GM19324 (cell line): ENCODE results near the gene ARMH1.
A peak's percentile ranks its signal among the peaks of the same experiment; 100 is the strongest.
"Not testable (repeated sequence)": the region's sequence is repeated elsewhere in the genome, so short reads cannot be mapped to it uniquely, and the experiment has no call there.

Experiments used
- ATAC-seq: cut with Tn5 transposase; IDR thresholded peaks from one replicate; pipeline ENCODE4 v1.9.1; 2021; ENCODE audit warnings: mild to moderate bottlenecking, moderate library complexity; ENCODE audit not compliant: unreplicated experiment, low FRiP score

ARMH1 gene

DNA sequence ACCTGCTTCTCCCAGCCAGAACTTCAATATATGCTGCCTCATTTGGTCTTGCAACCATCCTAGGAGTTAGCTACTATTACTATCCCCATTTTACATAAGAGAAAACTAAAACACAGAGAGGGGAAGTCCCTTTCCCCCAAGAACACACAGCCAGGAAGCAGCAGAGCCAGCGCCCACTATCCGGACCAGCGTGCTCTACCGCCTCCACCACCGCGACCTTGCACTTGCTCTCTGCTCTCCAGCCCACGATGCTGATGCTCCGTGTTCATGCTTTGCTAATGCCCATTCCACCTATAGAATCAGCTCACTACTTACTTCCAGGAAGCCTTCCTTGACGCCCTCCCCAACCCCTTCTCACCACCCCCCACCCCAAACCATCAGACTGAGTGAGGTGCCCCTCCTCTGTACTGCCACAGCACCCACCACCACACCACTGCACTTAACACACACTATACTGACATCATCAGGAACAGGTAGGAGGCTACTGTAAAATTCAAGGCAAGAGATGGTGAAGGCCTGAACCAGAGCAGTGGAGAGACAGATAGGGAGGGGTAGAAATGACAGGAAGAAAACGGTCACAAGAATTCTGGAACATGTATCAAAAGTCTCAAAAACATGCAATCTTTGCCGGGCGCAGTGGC is 9.7 kb upstream of the ARMH1 start:
- ATAC-seq: no peak

DNA sequence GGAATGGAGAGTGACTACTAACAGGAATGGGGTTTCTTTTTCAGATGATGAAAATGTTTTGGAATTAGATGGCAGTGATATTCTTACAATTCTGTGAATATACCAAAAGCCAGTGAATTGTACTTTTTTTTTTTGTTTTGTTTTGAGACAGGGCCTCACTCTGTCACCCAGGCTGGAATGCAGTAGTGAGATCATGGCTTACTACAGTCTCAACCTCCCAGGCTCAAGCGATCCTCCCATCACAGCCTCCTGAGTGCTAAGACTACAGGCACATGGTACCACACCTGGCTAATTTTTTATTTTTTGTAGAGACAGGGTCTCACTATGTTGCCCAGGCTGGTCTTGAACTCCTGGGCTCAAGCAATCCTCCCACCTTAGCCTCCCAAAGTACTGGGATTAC is 7.8 kb upstream of the ARMH1 start:
- ATAC-seq: not testable (repeated sequence)

DNA sequence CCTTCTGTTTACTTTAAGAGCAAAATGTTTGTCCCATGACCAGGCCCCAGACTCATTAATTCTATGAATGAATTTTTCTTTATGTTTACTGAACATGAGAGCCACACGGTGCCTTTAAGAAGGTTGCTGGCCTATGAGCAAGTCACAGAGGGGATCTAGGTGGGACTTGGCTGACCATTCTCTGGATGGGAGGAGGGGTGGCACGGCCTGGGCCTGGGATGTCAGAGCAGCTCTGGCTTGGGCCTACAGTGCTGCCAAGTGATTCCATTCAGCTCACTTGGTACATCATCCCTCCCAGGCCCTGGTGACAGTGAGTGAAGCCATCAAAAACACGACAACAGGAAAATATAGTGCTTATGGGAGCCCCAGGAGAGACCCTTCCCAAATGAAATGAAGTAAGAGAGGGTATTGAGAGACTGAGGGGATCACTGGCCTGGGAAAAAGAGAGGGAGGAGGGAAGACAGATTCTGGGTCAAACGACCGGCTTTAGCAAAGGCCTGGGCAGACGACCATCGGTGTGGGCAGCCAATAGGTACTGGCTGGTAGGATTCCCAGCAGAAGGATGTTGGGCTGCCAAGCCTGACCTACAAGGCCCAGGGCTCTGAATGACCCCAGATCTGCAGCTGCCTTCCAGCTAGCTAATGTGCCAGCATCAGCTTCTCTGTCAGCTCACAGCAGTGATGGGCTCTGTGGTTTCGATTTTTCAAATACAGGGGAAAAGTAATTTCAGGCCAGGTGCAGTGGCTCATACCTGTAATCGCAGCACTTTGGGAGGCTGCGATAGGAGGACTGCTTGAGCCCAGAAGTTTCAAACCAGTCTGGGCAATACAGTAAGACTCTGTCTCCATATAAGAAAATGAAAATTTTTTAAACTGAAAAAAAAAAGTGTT is 3.5 kb upstream of the ARMH1 start:
- no peak for ATAC-seq

DNA sequence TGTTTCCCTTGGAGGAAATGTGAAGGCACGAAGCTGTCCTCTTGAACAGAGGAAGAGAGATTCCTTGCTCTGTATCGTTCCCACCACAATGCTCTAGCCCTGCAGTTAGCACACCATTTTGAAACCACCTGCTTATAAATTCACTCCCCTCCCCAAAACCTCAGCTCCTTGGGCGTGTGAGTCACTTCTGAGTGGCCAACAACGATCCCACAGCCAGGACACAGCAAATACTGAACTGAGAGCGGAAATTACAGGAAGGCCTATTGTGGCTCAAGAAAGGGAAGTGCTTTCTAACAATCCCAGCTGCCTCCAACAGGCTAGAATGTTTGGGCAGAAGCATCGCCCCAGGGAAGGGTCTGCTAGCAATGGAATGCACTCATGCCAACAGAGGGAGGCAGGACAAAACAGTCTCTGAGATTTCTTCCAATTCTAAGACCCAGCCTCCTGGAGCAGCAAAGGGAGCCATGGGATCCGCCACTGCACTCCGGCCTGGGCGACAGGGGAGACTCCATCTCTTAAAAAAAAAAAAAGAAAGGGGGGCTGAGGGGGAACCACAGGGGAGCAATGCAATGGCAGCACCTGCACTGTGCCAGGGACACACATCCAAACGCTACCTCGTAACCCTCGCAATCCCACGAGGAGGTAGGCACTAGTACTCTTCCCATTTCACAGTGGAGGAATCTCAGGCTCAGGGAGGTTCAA is 2.1 kb upstream of the ARMH1 start:
- ATAC-seq: no peak

DNA sequence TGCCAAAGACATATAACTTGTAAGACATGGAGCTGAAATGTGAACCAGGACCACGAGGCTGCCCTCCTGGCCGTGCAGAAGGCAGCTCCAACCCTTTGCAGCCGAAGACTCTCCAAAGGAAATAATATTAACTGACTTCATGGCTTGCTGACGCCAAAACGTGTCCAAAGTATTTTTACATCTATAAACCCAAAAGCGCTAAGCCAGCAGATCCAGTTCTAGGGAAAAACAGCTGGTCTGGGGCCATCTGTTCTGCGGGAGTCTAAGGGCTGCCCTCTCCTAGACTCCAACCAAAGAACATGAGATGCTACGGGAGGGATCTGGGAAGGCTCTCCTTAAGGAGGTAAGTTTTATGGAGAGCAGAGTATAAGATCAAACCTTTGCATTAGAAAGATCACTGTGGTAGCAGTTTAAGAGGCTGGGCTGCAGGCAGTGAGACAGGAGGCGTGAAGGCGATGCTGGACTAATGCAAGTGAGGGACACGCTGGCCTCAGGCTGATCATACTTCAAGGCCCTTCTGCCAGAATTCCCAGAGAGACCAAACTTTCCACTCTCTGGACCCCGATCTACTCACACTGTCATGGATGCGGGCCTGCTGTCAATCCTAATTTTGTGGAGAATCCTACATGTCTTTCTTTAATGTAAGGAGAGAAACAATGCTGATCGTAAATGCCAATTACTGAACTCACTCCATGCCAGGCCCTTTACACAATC is 1.4 kb upstream of the ARMH1 start:
- no peak for ATAC-seq

DNA sequence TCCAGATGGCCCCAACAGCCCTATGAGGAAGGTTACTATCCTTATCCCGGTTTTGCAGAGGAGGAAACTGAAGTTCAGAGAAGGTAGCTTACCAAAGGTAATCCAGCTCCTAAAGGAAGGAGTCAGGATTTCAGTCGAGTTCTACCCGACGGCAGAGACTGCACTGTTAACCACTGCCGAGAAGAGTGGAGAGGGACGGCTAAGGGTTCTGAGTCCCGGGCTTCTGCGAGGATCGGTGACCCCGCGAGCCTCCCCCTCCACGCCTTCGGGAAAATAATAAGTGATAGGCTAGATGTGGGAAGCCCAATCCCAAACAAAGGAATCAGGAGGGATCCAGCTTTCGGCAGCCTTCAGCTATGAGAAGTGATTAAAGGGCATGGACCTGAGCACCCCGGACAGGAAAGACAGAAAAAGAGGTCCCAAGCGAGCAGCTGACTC is 820 bp upstream of the ARMH1 start:
- peak; percentile 0 for ATAC-seq

DNA sequence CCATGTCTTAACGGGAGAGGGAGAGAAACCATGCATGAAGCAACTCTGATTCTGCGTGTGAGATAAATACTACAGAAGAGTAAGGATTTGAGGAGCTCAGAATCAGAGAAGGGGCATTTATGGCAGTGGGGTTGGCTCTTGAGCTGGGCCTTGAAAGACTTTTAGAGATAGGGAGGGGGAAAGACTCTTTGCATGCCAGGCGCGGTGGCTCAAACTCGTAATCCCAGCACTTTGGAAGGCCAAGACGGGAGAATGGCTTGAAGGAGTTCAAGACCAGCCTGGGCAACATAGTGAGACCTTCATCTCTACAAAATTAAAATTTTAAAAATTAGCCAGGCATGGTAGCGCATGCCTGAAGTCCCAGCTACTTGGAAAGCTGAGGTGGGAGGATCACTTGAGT is 672 bp downstream of the ARMH1 start:
- ATAC-seq: no peak

DNA sequence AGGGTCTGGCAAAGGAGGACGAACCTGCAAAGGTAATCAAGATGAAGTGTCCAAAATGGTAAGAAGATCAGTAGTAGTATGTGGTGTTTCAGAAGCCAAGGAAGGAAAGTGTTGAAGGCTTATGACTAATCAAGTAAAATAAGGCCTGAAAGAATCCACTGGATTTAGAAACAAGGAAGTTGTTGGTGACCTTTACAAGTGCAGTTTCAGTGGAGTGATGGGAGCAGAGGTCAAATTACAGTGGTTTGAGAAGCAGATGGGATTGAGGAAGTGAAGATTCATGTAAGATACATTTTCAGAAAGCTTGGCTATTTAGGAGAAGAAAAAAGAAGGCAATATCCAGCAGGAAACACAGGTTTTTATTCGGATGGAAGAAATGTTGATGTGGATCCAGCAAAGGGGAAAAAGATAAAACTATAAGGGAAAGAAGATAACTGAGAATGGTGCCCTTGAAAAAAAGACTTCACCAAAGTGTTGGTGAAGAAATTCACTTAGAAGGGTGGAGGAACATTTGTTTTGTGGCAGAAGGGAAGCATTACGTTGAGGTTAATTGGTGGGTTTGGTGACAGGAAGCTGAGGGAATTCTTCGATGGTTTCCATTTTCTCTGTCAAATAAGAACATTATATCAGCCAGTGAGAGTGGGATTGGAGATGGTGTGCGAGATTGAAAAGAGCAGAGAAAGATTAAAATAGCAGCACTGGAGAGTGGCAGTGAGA is 2.1 kb downstream of the ARMH1 start:
- no peak for ATAC-seq

DNA sequence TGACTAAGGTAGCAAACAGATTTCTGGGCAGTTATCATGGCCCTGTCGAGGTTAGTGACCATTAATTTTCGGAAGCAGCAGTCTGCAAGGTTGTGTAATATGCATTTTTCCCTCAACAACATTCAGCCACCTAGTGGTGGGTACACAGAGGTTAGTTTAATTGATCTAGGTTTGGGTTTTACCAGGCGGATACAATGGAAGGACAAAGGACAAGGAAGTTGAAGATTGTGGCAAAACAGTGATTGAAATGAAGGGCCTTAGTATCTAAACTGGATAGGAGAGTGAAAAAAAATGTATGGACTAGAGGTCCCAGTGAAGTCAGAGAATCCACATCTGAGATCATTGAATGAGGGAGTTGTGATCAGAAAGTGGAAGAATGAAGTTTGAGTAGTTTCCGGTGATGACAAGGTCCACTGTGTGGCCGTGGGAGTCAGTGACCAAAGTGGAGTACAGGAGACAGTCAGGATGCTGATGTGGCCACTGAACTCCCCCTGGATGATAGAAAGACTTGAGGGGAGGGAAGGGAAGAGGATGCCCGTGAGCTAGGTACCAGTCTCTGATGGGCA is 2.8 kb downstream of the ARMH1 start:
- no peak for ATAC-seq

DNA sequence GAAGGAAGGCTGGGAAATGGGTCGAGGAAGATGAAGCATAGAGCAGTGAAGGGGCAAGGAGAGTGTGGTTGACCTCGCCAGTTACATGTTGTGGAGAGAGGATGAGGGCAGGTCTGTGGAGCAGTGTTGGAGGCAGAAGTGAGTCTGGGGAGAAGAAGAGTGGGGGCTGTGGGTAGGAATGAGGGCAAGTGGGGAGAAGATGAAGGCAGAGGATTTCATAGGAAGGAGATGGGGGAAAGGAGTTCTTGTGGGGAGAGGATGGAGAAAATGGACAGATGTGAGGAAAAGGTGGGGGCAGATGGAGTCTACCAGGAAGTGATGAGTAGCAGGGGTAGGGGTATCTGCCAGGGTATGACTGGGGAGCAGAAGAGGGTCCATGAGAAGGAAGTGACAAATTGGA is 3.6 kb downstream of the ARMH1 start:
- no peak for ATAC-seq

DNA sequence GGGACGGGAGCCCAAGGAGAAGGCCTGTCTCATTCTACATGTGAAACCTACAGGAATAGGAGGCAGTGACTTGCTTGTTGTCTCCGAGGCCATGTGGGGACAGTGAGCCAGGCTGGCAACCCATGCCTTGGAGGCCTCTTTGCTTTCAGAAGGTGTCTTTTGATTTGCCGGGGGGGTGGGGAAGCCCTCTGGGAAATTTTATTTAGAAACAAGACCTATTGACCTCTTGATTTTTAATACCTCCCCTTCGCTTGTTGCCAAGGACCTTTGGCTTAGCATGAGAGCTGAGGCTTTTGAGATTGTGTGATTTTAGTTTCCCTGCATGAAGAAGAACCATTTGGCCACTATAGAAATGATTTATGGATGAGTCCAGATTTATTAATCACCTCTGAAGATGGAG is 4.1 kb downstream of the ARMH1 start:
- no peak for ATAC-seq

DNA sequence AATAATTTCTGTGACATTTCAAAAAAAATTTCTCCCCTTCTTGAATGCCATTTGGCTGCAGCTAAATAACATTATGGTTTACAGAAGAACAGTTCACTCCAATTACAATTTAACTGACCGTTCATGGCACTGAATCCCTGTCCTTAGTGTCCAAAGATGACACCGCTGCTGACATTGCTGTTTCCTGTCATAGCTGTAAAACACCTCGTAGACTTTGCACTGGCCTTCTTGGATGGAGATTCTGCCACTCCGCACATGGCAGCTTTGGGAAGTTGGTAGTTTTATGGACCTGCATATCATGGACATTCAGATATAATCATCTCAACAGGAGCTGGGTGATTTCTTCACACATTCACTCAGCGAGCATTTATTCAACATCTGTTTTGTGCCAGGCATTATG is 5.0 kb downstream of the ARMH1 start:
- no peak for ATAC-seq

DNA sequence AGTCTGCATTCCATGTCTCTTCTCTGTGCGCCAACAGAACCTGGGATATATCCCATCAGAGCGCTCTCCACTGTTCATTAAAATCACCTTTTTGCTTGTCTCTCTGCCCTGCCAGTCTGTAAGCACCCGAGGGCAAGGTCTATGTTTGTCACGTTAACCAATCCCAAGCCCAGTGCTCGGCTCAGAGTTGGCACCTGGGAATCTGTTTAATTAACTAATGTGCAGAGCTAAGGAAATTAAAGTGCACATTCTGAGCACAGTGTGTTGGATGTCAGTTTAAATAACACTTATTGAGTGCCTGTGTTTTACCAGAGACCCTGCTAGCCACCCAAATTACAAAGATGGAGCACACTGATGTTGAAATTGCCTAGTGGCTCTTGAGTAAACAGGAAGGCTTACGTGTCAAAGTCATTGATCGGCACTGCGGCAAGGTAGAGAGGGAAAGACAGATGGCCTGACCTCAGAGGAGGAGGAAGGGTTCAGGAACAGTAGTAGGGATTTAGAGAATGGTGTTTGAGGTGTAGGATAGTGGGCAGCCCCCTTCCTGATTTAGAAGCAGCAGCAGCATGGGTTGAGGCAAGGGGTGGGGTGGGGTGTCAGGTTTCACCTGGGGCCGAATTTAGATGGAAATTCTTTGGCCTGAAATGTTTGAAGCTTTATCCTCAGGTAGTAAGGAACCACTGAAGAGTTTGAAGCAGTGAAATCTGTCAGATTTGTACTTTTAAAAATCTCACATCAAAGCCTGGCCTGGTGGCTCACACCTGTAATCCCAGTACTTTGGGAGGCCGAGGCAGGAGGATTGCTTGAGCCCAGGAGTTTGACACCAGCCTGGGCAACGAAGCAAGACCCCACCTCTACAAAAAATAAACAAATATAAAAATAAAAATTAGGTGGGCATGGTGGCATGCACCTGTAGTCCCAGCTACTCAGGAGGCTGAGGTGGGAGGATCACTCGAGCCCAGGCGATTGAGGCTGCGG is 7.7 kb downstream of the ARMH1 start:
- ATAC-seq: no peak

DNA sequence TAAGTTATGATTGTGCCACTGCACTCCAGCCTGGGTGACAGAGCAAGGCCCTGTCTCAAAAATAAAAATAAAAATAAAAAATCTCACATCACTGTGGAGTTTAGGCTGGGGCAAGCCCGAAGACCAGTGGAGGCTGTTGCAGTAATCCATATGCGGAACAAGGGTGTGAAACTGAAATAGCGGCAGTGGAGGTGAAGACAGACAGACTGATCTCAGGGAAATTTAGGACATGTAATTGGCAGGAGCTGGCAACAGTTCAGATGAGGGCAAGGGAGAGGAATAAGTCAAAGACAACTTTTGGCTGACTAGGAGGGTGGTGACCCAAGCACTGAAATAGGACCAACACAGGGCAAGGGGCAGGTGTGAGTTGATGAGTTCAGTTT is 8.4 kb downstream of the ARMH1 start:
- no peak for ATAC-seq

DNA sequence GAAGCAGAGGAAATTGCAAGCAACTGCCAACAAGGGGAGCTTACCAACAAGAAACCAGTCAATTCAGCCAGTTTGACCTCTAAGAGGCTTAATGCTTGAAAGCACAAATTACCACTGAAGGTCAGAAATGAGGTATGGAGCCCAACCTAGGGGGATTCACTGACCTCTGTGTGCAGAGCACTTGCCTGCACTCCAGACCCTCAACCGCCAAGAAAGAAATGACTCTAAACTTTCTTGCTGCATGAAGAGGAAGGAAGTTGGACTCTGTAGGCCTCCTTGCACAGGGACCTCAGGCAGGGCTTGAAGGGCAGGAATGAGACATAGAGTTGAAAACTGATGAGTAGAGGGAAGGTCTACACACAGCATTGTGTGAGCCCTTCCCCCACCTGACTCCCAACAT is 10.0 kb downstream of the ARMH1 start:
- no peak for ATAC-seq

DNA sequence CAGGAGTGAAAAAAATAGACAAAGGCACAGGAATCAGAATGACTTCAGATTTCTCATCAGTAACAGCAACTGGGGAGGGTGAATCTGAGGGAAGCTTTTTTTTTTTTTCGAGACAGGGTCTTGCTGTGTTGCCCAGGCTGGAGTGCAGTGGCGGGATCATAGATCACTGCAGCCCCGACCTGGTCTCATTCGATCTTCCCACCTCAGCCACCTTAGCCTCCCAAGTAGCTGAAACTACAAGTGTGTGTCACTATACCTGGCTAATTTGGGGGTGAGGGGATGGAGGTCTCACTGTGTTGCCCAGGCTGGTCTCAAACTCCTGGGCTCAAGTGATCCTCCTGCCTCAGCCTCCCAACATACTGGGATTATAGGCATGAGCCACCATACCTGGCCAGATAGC is 10.7 kb downstream of the ARMH1 start:
- no peak for ATAC-seq

DNA sequence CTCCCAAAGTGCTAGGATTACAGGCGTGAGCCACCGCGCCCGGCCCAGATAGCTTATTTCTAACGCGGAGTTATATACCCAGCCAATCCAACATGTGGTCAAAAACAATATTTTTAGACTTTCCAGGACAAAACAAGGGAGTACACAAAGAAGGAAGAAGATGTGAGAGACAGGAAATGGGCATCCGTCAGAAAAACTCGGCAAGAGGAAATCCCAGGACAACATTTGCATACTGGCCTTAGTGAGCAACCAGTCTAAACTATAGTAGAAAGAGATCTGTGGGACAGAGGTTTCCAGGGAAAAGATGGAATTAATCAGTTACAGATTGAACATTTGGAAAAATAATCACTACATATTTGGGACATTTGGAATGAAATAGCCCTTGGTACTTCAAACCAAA is 11.4 kb downstream of the ARMH1 start:
- ATAC-seq: no peak

DNA sequence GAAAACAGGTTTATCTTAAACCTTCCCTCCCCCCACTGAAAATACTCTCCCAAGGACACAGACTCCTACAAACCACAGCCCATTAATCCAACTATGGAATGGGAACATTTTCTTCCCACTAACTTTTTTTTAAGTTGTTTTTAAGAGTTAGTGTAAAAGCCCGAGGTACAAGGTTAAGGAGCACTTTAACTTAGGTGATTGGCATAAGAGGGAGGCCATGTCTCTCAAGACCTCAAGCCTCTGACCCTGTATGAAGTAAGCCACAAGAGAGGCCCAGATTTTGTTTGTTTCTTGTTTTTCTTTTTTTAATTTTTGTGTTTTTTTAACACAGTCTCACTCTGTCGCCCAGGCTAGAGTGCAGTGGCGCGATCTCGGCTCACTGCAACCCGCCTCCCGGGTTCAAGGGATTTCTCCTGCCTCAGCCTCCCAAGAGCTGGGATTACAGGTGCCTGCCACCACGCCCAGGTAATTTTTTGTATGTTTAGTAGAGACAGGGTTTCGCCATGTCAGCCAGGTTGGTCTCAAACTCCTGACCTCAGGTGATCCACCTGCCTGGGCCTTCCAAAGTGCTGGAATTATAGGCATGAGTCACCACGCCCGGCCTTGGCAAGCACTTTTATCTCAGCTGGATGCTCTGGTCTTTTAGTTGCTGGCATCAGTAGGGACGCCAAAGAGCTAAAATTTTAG is 14.4 kb downstream of the ARMH1 start:
- ATAC-seq: no peak
